HG02884 (cell line): ENCODE data around the gene EPOP.

Experiments
- ATAC-seq: cut with Tn5 transposase; IDR thresholded peaks from one replicate; pipeline ENCODE4 v1.9.1; 2021; ENCODE audit warnings: mild to moderate bottlenecking, moderate library complexity; ENCODE audit not compliant: unreplicated experiment

The EPOP gene

DNA sequence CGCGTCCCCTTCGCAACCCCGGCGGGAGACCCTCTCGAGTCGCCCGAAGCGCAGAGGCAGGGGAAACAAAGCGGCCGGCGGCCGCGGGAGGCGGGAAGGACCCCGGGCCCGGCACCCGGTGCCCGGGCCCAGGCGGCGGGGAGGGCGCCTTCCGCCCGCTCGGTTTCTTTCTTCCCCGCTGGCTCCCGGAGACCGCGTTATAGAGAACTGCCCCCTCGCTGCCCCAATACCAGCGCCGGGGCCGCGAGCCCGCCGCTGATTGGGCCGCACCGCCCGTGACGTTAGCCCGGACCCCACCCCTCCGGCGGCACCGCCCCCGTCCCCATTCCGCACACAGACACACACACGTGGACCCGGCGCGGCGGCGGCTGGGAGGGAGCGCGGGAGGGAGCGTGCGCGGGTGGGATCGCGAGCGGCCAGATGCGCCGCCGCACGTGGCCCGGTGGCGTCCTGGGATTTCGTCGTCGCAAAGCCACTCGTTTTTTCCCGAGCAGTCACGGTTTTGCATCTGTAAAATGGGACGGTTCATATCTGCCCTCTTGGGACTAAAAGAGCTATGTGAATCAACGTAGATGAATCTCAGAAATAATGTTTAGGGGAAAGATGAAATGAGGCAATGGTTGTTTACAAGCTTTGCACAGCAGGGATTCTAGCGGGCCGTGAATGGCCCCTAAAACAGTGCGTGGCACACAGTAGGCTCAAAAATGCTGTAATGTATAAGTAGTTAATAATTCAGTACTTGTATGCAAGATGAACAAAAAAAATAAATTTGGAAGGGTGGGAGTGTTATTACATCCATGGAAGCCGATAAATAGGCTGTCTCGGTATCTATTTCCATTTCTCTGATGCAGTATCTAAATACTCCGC lies at the start of gene EPOP:
Gene EPOP (minus strand): TSS at position 209 of the 867 bp plus-strand sequence. CDS start 462 bp downstream, outside the sequence.
- peak; percentile 69 for ATAC-seq

DNA sequence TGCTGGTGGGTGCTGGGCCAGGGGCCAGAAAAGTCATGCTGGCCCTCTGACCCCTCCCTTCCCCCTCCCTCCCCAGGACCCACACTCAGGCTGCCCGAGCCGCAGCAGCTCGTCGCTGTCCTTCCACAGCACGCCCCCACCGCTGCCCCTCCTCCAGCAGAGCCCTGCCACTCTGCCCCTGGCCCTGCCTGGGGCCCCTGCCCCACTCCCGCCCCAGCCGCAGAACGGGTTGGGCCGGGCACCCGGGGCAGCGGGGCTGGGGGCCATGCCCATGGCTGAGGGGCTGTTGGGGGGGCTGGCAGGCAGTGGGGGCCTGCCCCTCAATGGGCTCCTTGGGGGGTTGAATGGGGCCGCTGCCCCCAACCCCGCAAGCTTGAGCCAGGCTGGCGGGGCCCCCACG lies 47.0 kb upstream of the EPOP start:
- no peak for ATAC-seq

DNA sequence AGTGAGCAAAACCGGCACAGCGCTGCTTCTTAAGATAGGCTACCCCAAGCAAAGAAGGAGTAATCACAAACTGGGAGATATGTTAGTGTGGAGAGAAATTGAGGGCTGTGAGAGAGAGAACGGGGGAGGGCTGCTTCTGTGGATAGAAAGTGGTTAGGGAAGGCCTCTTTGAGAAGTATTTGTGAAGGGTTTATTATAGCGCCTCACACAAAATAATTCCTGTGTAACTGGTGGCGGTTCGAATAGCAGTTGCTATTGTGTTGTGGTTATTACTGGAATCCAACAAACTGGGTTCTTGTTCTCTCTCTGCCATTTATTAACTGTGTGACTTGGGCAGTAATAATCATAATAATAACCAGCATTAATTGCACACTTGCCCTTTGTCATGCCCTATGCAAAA lies 46.2 kb upstream of the EPOP start:
- no peak for ATAC-seq

DNA sequence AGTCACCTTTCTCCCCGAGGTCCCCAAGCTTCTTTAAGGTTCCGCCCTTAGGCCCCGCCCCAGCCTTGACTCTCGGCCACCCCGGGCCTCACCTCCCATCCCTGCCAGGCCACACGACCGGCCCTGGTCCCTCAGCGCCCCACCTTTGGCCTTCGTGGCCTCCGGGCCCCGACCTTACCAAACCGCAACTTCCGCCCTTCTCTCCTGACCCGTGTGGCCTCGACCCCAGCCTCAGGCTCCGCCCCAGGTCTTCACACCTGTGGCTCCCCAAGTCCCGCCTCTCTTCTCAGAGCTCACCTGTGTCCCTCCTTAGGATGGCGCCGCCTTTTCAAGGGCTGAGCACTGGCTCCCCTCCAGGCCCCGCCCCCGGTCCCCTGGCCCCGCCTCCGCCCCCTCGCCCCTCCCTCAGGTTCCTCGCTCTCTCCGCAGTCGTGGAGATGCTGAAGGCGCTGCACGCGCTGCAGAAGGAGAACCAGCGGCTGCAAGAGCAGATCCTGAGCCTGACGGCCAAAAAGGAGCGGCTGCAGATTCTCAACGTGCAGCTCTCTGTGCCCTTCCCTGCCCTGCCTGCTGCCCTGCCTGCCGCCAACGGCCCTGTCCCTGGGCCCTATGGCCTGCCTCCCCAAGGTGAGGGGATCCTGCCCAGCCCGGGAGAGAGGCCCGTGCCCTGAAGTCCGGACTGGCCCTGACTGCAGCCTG lies 45.3 kb upstream of the EPOP start:
- no peak for ATAC-seq

DNA sequence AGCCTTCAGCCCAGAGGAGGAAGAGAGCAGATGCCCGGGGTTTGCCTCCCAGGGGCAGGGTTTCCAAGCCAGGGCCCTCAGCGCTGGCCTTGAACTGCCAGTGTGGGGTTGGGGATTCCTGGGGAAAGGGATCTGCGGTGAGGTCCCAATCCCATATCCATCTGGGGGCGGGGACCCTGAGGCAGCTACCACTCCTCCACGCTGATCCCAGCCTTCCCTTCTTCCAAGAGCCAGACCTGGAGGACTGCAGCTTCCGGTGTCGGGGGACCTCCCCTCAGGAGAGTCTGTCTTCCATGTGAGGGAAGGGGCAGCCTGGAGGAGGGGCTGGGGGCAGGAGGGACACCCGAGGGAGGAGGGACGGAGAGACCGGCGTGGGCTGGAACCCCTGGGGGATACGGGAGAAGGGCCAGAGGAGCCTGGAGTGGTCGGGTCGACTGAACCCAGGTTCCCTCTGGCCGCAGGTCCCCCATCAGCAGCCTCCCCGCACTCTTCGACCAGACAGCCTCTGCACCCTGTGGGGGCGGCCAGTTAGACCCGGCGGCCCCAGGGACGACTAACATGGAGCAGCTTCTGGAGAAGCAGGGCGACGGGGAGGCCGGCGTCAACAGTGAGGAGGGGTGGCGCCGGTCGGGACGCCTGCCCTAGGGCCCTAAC lies 44.7 kb upstream of the EPOP start:
- ATAC-seq = no peak

DNA sequence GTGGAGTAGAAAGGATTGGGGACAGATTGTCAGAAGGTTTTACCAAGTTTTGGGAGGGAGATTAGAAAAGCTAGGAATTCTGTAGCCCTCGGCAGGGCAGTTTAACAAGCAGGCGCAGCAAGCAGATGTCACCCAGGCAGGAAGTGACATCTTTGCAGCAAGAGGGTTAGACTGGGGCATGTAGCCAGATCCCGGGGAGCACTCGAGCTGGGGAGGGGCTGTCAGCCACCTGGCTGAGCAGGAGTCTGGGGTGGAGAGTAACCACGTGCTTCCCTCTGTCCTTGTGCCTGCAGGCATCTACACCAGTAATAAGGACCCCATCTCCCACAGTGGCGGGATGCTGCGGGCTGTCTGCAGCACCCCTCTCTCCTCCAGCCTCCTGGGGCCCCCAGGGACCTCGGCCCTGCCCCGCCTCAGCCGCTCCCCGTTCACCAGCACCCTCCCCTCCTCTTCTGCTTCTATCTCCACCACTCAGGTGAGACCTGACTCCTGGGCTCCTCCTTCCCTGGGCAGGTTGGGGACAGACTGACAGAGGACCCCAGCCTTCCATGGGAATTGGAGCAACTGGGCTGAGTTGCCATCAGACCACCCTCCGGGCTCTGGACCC lies 42.5 kb upstream of the EPOP start:
- no peak for ATAC-seq

DNA sequence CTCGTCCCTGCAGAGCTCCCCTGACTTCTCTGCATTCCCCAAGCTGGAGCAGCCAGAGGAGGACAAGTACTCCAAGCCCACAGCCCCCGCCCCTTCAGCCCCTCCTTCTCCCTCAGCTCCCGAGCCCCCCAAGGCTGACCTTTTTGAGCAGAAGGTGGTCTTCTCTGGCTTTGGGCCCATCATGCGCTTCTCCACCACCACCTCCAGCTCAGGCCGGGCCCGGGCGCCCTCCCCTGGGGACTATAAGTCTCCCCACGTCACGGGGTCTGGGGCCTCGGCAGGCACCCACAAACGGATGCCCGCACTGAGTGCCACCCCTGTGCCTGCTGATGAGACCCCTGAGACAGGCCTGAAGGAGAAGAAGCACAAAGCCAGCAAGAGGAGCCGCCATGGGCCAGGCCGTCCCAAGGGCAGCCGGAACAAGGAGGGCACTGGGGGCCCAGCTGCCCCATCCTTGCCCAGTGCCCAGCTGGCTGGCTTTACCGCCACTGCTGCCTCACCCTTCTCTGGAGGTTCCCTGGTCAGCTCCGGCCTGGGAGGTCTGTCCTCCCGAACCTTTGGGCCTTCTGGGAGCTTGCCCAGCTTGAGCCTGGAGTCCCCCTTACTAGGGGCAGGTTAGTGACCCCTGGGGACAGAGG lies 41.7 kb upstream of the EPOP start:
- no peak for ATAC-seq

DNA sequence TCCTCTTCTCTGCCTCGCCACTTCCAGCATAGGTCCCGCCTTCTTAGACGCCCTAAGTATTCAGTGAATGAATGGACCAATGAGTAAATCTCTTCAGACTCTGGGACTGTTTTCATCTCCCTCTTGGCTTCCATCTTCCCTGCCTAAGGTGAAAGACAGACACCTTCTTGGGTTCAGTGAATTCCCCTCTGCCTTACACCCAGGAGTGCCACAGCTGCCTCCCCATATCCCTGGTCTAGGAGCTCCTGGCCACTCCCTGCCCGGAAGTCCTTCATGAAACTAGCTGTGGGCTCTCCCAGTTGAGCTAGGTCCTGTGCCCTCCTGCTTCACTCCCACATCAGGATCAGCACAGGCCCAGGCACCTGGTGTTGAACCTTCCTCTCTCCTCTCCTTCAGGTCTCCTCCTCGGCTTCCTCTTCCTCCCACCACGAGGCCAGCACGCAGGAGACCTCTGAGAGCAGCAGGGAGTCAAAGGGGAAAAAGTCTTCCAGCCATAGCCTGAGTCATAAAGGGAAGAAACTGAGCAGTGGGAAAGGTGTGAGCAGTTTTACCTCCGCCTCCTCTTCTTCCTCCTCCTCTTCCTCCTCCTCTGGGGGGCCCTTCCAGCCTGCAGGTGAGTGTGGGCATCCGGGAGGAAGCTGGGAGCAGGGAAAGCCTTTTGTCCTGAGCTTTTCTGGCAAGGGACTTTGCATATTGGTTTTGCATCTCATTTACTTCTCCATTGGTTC lies 40.6 kb upstream of the EPOP start:
- ATAC-seq = no peak

DNA sequence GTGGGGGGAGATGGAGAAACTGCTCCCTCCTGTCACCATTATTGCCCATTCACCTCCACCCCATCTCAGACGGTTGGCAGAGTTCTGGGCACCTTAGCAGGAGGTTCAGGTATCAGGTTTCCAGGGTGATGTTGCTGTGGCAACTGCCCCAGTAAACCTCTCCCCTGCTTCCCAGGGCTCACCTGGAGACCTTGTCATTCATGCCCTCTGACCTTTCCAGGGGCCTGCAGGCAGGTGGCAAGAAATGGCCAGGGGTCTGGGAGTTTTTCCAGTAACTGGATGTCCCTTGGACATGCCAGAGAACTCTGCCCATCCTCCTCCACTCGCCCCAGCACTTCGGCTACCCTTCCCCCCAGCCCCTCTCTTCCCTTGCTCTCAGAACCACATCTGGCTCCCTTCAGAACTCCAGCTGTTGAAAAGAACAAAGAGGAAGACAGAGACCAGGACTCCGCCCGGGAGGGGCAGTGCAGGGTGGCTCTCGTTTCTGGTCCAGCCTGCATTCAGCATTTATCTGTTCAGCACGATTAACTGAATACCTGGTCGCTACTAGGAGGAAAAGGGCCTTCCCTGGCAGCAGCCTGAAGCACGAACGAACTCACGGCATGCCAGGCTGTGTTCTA lies 38.8 kb upstream of the EPOP start:
- ATAC-seq = no peak

DNA sequence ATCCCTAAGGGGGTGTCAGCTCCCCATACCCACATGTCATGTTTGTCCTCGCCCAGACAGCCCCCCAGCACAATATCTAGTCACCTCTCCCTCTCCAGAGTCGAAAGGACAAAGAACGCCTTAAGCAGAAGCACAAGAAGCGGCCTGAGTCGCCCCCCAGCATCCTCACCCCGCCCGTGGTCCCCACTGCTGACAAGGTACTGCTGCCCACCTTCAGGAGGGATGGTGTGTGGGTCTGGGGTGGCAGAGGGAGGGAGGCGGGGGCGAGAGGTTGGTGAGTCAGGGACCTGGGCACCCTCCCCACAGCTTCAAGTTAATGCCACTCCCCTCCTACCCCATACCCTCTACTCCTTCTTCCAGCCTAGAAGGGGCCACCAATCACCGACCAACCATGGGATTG lies 37.8 kb upstream of the EPOP start:
- ATAC-seq = no peak

DNA sequence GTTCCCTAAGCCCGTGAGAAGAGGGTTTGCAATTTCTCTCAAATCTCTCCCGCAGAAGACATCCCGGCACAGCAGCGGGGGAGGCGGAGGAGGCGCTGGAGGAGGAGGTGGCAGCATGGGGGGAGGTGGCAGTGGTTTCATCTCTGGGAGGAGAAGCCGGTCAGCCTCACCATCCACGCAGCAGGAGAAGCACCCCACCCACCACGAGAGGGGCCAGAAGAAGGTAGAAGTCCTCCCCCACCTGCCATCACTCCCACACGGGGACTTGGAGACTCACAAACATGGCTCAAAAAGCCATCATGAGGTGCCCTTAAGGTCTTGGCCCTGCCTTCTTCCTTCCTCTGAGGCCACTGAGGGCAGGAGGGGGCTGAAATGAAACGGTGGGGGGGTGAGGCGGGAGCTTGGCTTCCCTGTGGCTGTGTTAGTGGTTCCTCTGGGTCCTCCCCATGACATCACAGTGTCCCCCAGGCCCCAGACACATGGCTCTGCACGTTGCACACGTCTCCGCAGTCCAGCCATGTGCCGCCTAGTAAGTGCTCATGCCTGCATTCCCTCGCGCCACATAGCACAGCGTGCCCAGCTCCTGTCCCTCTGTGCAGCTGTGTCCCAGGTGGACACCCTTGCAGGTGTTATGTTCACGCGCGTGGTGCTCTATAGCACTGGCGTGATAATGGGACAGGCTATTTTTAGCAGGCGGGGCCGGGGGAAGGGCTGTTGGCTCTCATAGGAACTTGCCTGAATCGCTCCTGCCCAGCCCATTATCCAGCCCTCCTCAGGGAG lies 37.2 kb upstream of the EPOP start:
- ATAC-seq = no peak

DNA sequence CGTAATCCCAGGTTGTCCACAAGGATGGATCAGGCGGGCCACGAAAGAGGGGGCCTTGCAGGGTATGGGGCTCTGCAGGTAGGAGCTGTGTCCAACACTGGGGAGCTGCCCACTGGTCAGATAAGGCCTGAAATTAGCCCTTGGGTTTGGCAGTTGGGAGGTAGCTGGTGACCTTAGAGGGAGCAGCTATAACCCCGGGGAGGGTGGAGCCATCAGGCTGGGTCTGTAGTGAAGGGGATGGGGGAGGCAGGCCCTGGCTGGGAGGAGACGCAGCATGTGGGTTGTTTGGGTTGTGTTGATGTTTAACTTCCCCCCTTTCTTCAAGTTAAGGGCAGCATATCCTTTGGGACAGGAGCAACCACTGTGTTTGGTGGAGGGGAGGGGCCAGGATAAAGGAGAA lies 36.2 kb upstream of the EPOP start:
- no peak for ATAC-seq

DNA sequence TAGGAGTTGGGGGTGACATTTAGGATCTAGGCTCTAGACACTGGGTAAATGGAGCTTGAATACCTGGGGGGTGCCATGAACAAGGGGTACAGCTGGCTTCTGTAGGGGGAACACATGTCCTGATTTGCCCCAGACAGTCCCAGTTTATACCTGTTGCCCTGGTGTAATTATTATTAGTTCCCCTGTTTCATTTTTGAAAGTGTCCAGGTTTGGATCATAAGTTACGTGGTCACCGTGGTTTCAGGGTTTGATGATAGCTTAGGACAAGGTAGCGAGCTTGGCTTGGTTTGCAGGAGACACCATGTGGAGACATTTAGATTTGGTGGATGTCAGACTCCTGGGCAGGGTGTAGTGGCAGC lies 35.8 kb upstream of the EPOP start:
- ATAC-seq = no peak

DNA sequence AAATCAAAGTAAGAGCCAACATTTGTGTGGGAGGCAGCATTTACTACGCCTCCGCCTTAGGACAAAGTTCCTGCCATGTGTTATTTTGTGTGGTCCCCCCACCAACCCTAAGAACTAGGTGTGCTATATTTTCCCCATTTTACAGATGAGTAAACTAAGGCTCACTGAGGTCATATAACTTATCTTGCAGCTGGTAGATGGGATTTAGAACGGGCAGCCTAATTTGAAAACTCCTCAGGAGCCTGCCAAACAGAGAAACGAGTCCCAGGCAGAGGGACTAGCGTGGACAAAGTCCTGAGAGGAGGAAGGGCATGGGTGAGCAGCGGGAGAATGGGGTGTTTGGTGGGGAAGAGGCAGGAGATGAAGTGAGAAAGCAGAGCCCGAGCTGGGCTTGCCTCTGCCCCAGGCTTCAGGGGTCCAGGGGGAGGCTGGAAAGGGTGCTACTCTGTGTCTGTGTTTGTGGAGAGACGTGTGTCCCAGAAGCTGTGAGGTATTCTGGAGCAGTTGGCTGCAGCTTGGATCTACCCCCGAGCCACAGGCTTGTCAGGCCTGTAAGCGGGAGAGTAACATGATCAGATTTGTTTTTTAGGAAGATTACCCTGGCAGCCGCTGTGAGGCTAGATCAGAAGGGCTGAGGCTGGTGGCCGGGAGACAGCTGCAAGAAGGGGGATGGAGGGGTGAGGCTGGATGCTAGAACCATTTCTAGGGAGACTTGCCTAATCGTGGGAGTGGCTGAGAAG lies 35.3 kb upstream of the EPOP start:
- no peak for ATAC-seq

DNA sequence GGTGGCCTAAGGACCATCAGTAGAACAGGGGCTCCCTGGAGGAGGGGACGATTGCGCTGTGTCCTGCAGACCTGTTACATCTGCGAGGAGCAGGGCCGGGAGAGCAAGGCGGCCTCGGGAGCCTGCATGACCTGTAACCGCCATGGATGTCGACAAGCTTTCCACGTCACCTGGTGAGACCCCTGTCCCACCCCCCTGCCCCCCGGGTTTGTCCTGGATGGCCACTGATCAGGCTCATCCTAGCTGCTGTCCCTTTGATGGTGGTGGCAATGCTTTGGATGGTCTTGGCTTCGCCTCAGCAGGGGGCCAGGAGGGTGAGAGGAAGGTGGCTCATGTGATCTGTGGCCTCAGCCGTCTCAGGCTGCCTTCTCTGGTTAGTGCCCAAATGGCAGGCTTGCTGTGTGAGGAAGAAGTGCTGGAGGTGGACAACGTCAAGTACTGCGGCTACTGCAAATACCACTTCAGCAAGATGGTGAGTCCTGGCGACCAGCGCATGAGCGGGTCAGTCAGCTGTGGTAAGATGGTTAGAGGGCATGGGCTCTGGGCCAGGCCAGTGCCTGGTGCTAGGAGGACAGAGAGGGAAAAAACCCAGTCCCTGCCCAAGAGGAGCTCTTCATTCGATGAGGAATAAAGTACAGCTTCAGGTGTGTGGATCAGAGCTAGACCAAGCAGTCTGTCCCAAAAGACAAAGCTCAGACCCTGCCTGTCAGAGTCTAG lies 34.5 kb upstream of the EPOP start:
- ATAC-seq = no peak

DNA sequence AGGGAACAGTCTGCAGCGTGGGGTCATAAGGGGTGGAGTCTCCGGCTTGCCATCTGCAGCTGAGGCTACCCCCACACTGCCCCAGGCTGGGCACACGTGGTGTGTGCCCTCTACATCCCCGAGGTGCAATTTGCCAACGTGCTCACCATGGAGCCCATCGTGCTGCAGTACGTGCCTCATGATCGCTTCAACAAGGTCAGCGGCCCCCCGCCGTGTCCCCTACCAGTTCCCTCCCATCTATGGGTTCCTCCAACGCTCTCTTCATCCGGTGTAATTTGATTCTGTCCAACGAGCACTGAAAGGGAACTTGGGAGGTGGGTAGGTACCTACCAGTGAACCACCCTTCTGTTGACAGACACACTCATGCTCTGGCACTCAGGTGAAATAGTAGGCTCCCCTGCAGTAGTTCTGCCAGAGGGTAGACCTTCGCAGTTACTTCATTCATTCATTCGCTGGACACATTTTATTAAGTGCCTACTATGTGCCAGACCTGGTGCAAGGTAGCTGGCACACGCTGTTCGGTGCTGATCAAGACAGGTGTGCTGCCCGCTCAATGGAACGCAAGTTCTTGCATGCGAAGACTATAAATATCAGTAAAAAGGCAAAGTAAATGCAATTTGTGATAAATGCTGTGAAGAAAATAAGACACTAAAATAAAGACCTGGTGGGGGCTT lies 33.1 kb upstream of the EPOP start:
- no peak for ATAC-seq

DNA sequence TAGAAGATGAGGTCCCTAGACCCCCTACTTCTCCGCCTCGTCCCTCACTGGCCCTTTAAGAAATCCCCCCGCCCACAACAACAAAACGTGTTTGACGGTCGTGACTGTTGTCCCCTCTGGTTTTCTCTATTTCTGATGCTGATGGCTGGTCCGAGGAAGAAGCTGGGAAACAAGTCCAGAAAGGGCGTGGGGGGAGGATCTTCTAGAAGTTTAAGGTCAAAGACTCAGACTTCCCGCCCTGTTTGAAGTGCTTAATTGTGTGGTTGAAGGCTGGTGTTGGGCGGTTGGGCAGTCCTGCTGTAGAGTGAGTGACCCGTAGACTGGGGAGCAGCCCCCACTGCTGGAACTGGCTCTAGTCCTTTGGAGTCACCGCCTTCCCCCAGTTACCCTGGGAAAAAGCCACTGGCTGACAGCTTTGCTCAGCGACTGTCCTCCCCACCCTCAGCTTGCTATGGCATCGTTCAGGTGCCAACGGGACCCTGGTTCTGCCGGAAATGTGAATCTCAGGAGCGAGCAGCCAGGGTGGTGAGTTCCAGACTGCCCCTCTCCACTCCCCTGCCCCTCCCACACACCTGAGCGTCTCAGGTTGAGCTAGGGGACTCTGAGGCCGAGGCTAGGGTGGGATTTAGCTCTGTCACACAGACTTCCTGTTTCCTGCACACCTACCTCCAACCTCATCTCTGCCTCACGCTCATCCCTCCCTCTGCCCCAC lies 31.9 kb upstream of the EPOP start:
- ATAC-seq = no peak
